Measurements from ENCODE around the gene FBXL17.

DNA sequence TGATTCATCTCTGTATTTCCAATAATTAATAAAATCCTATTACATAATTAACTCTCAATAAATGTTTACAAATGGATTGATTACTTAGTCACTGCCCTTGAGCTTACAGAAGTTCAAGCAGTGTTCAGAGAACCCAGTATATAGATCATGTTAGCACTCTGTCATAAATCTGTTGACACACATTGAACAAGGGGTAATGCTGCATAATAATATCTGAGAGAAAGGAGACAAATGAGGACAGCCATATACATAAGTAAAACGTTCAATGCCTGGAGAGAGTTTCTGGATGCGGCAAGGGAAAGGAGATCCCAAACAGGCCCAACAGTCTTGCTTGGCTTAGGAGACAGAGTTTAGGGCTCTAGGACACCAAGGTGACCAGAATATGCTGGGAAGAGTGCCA, 270.2 kb downstream of the FBXL17 start:
- no peak for TF ChIP-seq CTCF (tag by site-specific recombination; IDR thresholded peaks at IDR 0.05)
- TF ChIP-seq ZNF214 (tag by site-specific recombination; IDR thresholded peaks at IDR 0.05; ENCODE audit: borderline replicate concordance), result no peak
- TF ChIP-seq PRDM1 (tag by site-specific recombination; IDR thresholded peaks at IDR 0.05), result no peak
- TF ChIP-seq ZNF624 (tag by site-specific recombination; IDR thresholded peaks at IDR 0.05), result no peak
